HG03342 (cell line): ENCODE results near the gene MT1X.
A peak's percentile ranks its signal among the peaks of the same experiment; 100 is the strongest.
"Not testable (repeated sequence)": the region's sequence is repeated elsewhere in the genome, so short reads cannot be mapped to it uniquely, and the experiment has no call there.

Source experiments
- ATAC-seq: cut with Tn5 transposase; IDR thresholded peaks from one replicate; pipeline ENCODE4 v1.9.1; 2021; ENCODE audit warnings: mild to moderate bottlenecking, moderate library complexity; ENCODE audit not compliant: unreplicated experiment

Gene MT1X

DNA sequence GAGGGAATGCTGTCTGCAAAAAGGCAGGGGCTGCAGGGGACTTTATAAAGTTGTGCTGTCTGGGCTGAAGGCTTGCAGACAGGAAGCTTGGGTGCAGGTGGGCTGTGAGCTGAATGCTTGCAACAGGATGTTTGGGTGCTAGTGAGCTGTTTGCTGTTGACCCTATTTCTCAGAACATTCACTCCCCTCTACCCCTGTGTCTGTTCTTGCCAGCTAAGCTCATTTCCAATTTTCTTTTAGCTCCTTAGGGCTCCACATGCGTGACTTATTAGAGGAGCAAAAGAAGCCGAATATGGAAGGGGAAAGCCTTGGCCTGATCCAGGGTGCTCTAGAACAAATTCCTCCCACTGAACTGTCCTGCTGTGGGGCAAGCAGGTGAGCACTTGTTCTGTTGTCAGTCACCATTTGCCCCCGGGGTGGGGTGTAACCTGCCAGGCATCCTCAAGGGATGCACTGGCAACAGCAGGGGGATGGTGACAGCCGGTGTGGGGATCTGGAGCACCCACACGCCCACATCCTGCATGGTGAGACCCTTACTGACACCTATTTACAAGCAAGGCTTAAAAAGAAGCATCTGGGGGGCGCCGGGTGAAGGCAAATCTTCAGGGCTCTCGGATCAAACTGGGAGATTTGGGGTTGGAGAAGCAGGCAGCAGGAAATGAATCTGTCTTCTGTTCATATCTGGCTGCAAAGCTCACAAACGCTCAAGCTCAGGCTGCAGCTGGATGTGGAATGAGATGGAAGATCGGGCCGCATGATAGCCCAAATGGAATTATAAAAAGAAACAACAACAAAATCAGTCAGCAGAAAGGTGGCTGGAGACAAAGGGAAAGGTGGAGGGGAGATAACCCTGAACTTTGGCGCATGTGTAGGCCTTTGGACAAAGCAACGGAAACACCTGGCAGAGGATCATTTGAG, 26.5 kb downstream of the MT1X start:
- no peak for ATAC-seq

DNA sequence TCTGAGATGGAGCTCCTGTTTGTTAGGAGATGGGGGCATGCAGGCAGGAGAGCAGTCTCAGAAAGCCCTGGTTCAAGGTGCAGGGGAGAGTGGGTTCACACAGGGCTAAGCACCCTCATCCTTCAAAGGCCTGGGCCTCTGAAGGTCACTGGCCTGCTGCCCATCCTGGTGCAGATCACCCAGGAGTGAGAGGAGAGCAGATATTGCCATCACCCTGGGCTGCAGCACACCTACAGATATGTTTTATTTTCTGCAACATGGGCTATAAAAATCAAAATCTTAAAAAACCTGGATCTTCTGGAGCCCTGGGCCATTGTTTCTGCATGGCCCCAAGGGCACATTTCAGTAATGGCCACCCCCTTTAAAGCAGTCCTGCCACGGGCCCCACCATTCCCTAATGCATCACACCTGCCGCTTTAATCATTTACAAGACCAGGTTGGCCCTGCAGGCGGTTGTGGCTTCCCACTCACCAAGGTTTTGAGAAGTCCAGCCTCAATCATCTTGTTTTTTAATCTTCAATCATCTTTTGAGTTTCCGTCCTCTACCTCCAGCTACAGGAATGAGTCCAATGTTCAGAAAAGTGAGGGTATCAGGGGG, 27.3 kb downstream of the MT1X start:
- no peak for ATAC-seq

DNA sequence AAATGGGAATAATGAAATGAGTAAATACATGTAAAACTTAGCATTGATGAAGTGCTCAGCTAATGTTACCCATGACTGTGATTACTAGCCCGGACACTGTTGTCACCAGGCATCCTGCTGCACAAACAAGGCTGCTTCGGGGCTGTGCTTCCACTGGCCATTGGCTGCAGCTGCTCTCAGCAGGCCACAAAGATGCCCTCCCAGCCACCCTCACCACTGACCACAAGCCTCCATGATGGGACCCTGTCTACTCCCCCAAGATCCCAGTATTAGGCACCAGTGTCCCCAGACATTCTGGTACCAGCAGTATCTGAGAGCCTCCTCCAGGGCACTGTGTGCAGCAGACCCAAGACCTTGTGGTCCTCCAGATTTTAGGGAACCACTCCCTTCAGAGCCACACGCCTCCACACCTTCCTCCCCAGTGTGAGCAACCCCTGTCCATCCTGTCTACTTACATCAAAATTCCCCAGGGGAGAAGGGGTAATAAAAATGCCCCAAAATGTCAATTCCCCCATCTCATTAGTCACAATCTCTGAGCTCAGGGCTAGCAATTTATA, 28.0 kb downstream of the MT1X start:
- ATAC-seq: no peak

DNA sequence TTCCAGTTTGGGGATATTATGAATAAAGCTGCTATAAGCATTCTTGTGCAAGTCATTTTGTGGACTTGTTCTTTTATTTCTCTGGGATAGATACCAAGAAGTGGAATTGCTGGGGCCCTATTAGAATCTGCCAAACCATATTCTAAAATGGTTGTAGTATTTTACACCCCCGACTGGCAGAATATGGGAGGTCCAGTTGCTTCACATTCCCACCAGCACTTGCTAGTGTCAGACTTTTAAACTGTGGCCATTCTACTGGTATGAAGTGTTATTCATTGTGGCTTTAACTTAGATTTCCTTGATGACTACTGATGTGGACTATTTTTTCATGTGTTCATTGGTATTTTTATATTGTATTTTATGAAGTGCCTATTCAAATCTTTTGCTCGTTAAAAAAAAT, 29.6 kb downstream of the MT1X start:
- ATAC-seq: no peak

DNA sequence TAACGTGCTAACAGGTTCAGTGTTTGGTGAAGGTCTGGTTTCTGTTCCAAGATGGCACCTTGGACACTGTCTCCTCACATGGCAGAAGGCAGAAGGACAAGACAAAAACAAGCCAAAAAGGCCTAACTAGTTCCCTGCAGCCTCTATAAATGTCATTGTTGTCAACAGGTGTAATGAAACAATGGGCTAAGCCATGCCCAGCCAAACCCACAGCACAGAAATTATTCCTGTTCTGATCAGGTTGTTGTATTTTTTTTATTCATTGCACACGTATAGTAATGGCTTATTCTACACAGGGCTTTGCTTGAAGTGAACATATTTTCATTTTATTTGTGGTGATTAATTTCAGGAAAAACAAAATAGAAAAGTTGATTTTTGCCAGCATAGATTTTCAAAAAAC, 31.5 kb downstream of the MT1X start:
- ATAC-seq: no peak

DNA sequence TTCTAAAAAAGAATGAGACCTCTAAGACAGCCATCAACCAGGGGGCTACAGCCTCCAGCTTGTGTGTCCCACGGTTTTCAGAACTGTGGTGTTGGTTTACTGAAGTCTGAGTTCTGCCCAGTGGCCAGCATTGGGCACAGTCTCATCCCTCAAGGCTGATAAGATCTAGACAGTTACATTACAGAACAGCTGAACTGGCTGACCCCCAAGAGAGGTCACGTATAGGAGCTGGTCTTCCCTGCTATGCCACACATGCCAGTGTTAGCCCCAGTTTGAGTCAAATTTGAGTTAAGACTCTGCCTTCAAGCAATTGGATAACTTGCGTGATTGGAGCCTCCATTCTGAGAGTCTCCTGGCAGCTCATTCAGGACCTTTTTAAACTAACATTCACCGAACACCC, 32.9 kb downstream of the MT1X start:
- no peak for ATAC-seq

DNA sequence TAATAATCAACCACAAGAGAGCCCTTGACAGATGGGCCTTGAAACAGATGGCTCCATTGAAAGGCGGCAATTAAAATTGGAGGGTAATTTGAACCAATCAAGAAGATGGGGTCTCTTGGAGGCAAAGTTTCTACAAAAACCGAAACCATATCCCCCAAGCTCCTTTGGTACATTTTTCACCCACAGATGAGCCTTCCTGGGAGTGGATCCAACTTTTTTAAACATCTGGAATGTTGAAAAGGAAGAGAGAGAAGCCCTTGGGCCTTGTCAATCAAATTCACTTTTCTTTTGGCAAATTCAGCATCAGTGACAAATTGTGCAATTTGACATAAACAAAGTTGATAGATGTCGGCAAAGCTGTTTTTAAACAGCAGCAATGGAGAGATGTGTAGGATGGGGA, 34.5 kb downstream of the MT1X start:
- ATAC-seq: no peak

DNA sequence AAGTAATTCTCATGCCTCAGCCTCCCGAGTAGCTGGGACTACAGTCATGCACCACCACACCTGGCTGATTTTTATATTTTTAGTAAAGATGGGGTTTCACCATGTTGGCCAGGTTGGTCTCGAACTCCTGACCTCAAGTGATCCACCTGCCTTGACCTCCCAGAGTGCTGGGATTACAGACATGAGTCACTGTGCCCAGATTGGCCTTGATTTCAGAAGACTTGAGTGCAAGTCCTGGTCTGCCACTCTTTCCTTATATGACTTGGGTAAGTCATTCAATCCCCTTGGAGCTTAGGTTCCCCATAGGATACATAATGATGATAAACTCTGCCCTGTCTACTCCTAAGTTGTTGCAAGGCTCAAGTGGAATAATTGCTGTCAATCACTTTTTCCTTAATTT, 35.3 kb downstream of the MT1X start:
- not testable (repeated sequence) for ATAC-seq

DNA sequence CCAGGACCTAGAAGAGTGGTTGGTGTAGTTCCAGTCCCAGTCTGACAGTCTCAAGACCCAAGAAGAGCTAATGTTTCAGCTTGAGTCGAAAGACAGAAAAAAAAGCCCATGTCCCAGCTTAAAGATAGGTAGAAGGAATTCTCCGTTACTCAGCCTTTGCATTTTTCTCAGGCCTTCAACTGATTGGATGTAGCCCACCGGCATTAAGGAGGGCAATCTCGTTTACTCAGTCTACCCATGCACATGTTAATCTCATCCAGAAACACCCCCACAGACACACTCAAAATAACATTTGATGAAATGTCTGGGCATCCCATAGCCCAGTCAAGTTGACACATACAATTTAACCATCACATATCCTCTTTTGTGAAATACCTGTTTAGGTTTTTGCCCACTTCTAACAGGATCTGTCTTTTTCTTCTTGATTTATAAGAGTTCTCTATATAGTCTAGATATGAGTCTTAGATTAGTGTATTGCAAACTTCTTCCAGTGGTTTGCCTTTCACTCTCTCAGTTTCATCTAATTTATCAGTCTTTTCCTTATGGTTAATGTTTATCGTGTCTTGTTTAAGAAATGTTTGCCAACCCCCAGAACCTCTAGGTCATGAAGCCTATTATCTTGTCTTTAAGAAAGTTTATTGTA, 40.1 kb downstream of the MT1X start:
- no peak for ATAC-seq

DNA sequence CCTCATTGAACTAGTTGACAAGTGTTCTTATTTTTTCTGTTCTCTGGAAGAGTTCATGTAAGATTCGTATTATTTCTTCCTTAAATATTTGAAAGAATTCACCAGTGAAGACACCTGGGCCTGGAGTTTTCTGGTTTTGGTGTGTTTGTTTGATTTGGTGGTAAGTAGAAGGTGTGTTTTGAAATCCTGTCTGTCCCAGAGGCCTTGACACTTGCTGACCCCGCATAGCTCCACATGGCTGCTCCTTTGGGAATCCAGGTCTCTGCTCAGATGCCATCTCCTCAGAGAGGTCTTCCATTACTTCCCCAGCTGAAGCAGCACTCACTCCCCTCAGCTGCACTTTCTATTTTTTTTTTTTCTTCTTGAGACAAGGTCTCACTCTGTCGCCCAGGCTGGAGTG, 41.9 kb downstream of the MT1X start:
- no peak for ATAC-seq

DNA sequence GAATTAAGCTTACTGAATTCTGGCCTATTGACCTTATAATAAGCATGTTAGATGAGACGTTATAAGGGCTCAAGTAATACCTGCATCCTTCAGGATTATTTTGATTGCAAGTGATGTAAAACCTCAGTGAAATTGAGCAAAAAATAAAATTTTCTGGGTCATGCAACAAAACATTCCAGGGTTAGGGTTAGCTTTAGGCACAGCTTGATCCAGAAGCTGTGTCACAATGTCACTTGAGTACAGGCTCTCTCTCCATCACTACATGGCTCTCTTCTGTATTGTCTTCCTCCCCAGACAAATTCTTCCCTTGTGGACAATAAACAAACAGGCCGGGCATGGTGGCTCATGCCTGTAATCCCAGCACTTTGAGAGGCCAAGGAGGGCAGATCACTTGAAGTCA, 44.0 kb downstream of the MT1X start:
- ATAC-seq: no peak

DNA sequence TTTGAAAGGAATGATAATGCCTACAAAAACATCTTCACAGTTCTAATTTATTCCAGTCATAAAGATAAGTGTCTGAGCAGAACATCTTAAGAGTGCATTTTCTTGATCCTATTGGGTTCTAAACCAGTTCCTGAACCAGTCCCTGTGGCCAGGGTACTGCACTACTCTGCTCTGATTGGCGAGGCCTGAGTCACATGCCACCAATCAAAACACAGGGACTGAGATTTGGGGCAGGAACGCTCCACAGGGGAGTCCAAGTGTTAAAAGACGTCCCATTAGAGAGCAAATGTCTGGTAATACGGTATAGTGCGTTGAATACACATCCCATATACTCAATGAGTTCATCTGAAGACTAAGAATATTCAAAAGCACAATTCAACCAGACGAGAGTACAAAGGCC, 44.7 kb downstream of the MT1X start:
- ATAC-seq: no peak

DNA sequence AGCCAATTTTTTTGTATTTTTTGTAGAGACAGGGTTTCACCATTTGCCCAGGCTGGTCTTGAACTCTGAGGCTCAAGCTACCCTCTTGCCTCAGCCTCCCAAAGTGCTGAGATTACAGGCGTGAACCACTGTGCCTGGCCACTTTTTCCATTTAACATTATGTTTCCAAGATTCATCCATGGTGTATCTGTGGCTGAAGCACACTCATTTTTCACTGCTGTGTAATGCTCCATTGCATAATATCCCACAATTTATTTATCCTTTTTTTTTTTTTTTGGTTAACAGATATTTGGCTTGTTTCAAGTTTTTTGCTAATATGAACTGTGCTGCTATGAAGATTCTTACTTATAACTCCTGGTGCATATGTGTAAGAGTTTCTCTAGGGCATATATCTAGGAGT, 45.8 kb downstream of the MT1X start:
- no peak for ATAC-seq

DNA sequence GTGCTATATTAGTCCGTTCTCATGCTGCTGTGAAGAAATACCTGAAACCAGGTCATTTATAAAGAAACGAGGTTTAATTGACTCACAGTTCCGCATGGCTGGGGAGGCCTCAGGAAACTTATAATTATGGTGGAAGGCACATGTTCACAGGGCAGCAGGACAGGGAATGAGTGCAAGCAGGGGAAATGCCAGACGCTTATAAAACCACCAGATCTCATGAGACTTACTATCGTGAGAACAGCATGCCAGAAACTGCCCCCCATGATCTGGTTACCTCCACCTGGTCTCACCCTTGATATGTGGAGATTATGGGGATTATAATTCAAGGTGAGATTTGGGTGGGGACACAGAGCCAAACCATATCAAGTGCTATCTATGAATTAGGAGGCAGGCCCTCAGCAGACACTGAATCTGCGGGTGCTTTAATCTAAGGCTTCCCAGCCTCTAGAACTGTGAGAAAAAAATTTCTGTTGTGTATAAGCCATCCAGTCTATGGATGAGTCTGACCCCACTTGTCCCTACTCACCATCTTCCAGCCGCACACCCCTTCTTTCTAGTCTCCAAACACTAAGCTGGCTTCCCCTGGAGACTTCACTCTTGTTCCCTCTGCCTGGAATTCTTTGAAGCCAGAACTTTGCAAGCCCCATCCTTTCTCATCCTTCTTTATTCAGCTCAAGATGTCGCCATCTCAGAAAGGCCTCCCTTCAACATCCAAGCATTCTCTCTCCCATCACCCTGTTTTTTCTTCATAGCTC, 46.9 kb downstream of the MT1X start:
- ATAC-seq: no peak

DNA sequence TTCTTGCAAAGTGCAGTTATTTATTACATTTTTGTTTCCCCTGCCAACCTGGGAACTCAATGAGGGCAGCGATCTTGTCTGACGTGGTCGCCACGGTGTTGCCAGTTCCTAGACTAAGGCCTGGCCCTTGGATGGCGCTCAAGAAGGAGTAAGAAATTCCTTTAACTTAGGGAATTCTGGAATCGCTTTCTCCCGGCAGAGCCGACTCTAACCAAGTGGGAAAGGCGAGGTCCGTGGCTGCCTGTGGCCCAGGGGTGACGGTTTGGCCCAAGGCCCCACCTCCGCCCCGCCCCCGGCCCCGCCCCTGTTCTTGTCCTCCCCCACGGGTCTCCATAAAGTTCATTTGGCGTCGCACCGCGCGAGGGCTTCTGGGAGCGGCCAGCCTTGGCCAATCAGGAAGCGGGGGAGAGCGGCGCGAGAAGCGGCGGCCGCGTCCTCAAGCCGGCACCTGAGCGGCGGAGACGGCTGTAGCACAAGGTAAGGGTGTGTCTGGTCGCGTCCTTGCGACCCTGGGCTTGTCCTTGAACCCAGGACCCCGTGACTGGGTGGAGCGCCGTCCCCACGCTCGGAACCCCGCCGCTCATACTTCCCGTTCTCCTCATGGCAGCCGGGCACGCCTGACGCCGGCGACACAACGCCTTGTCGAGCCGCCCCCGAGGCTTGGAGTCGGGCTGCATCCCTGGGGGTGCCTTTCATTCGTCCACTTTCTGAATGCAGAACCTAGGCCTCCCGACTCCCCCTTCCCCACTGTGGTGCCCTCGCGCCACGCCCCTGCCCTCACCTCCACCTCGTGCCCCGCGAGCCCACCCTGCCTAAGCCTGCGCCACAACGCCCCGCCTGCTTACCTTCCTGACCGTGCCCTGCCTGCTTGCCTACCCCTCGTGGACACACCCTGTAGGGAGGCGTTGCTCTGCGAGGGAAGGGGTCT, 47.7 kb downstream of the MT1X start, which contains the start of gene NUP93:
Gene NUP93 (plus strand): TSS at position 395 of the 928 bp plus-strand sequence. CDS start 18,119 bp downstream, outside the sequence.
- peak; percentile 79 for ATAC-seq

DNA sequence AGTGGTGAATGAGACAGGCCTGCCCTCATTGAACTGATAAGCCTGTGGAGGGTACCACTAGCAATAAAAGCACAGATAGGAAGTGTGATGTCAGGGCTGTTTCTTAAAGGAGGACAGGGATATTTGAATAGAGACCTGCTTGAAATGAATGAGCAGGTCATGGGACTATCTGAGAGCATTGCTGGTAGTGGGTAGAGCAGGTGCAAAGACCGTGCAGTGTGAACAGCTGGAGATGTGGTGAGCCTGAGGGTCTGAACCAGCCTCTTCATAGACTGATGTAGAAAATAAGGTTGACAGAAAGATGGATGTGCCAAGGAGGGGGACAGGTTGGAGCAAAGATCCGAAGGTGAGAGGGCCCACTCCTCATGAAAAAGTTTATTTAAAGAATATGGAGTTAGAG, 50.1 kb downstream of the MT1X start:
- no peak for ATAC-seq

DNA sequence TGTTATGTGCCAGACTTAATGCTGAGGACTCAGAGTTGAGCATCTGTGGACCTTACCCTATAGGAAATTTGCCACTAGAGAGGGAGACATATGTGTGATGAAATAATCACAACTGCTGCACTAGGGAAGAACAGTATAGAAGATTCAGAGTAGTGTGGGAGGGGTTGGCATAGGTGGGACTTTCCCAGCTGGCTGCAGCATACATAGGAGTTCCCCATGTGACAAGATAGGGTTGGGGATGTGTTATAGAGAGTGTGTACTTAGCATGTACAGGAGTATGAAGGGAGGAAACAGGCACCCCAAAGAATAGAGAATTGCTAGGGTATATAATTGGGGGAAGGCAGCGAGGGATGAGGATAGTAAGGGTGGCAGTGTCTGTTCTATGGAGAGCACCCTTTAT, 50.6 kb downstream of the MT1X start:
- ATAC-seq: no peak
